IMR-90 (cell line): ENCODE measurements around the gene RAB36. TPM values are rescaled to one million over a fixed set of nuclear protein-coding genes. Genes with fewer than 3 reads are reported as not detected.

Experiments
- ATAC-seq: fragments of 200-7000 bp; cut with Tn5 transposase; 2 replicates; pipeline ENCODE4 v1.9.1; 2020; ENCODE audit warnings: low read depth, mild to moderate bottlenecking, moderate library complexity
- BruUV-seq: library from RNA; stranded (reverse); fragments of 400-500 nt; replicated peaks from 2 replicates; lab custom pipeline; 2021; lab: Mats Ljungman, UMichigan
- CTCF ChIA-PET: fragments of 300-600 bp; formaldehyde crosslinking; extraction: SDS; loops from one replicate; lab custom pipeline; 2021; ENCODE audit warnings: antibody characterized with exemption; lab: Yijun Ruan, JAX
- POLR2A ChIA-PET: fragments of 300-600 bp; sonication (Branson Sonifier 250); formaldehyde crosslinking; loops from one replicate; lab custom pipeline; 2022; ENCODE audit warnings: antibody characterized with exemption; ENCODE audit not compliant: unreplicated experiment; lab: Charles Lee
- DNase-seq: peaks from one replicate; pipeline ENCODE4 v3.0.0; 2013
- H2AFZ ChIP-seq: replicated peaks from 2 replicates; pipeline ENCODE3; 2013; ENCODE audit warnings: low read length, mild to moderate bottlenecking; ENCODE audit not compliant: poor library complexity
- H2AK5ac ChIP-seq: 2 replicates; pipeline ENCODE4 v1.6.1; 2013; ENCODE audit warnings: low read depth, low read length, inconsistent platforms
- H2AK9ac ChIP-seq: replicated peaks from 2 replicates; pipeline ENCODE3; 2013; ENCODE audit warnings: mild to moderate bottlenecking, low read depth, low read length, moderate library complexity; ENCODE audit not compliant: poor library complexity
- H2BK120ac ChIP-seq: 2 replicates; pipeline ENCODE4 v1.6.1; 2013; ENCODE audit warnings: low read depth, low read length, inconsistent platforms
- H2BK15ac ChIP-seq: 3 replicates; pipeline ENCODE4 v1.6.1; 2013; ENCODE audit warnings: low read depth, low read length, inconsistent platforms
- H2BK20ac ChIP-seq: 2 replicates; pipeline ENCODE4 v1.6.1; 2013; ENCODE audit warnings: low read depth, mild to moderate bottlenecking, inconsistent platforms, low read length, moderate library complexity
- H2BK5ac ChIP-seq: 2 replicates; pipeline ENCODE4 v1.6.1; 2013; ENCODE audit warnings: mild to moderate bottlenecking, low read depth, low read length, inconsistent platforms; ENCODE audit not compliant: poor library complexity, severe bottlenecking
- H3K14ac ChIP-seq: replicated peaks from 2 replicates; pipeline ENCODE4 v1.6.1; 2013; ENCODE audit warnings: low read depth, low read length, inconsistent platforms
- H3K18ac ChIP-seq: 2 replicates; pipeline ENCODE4 v1.6.1; 2013; ENCODE audit warnings: low read depth, low read length, control low read depth
- H3K23ac ChIP-seq: 2 replicates; pipeline ENCODE4 v1.6.1; 2013; ENCODE audit warnings: low read depth, low read length, inconsistent platforms
- H3K27ac ChIP-seq: 2 replicates; pipeline ENCODE4 v1.5.1; 2013; ENCODE audit warnings: mild to moderate bottlenecking, control low read depth, low read length; ENCODE audit not compliant: insufficient read depth
- H3K27me3 ChIP-seq: 2 replicates; pipeline ENCODE4 v1.6.1; 2013; ENCODE audit warnings: low read length; ENCODE audit not compliant: control insufficient read depth, insufficient read depth
- H3K36me3 ChIP-seq: 2 replicates; pipeline ENCODE4 v1.6.1; 2013; ENCODE audit warnings: low read length, mixed read lengths; ENCODE audit not compliant: control insufficient read depth, insufficient read depth
- H3K4ac ChIP-seq: 2 replicates; pipeline ENCODE4 v1.6.1; 2013; ENCODE audit warnings: low read depth, low read length, inconsistent platforms
- H3K4me1 ChIP-seq: 2 replicates; pipeline ENCODE4 v1.6.1; 2013; ENCODE audit warnings: low read length, mixed read lengths; ENCODE audit not compliant: control insufficient read depth, insufficient read depth
- H3K4me2 ChIP-seq: 2 replicates; pipeline ENCODE4 v1.6.1; 2013; ENCODE audit warnings: low read depth, mild to moderate bottlenecking, control low read depth, low read length, moderate library complexity
- H3K4me3 ChIP-seq: 2 replicates; pipeline ENCODE4 v1.5.1; 2013; ENCODE audit warnings: low read depth, mild to moderate bottlenecking, control low read depth, low read length, moderate library complexity; ENCODE audit not compliant: insufficient read depth
- H3K56ac ChIP-seq: 2 replicates; pipeline ENCODE4 v1.6.1; 2013; ENCODE audit warnings: low read length, inconsistent platforms; ENCODE audit not compliant: insufficient read depth; ENCODE audit errors: extremely low read depth
- H3K79me1 ChIP-seq, 2 experiments: 2 replicates each; pipeline ENCODE4 v1.6.1; 2013; ENCODE audit warnings: low read length in 2 of 2, inconsistent platforms in 1 of 2, low read depth in 1 of 2
- H3K9ac ChIP-seq: 2 replicates; pipeline ENCODE4 v1.6.1; 2013; ENCODE audit warnings: low read depth, low read length, control low read depth
- H3K9me1 ChIP-seq: 2 replicates; pipeline ENCODE4 v1.6.1; 2013; ENCODE audit warnings: low read length, inconsistent platforms; ENCODE audit not compliant: insufficient read depth
- H3K9me3 ChIP-seq: 2 replicates; pipeline ENCODE4 v1.6.1; 2013; ENCODE audit warnings: low read length; ENCODE audit not compliant: control insufficient read depth, insufficient read depth
- H4K20me1 ChIP-seq: 2 replicates; pipeline ENCODE4 v1.6.1; 2013; ENCODE audit warnings: low read length, inconsistent platforms; ENCODE audit not compliant: insufficient read depth
- H4K5ac ChIP-seq: 2 replicates; pipeline ENCODE4 v1.6.1; 2013; ENCODE audit warnings: mild to moderate bottlenecking, low read depth, low read length, control low read depth
- H4K8ac ChIP-seq, 2 experiments: 2 replicates each; pipeline ENCODE4 v1.6.1; 2013; ENCODE audit warnings: low read depth in 2 of 2, low read length in 2 of 2, control low read depth in 1 of 2, inconsistent platforms in 1 of 2
- H4K91ac ChIP-seq: 2 replicates; pipeline ENCODE4 v1.6.1; 2013; ENCODE audit warnings: low read depth, low read length, inconsistent platforms; ENCODE audit not compliant: insufficient read depth
- CHD1 ChIP-seq: IDR thresholded peaks from 2 replicates; pipeline ENCODE4 v1.6.1; 2012; ENCODE audit warnings: low read depth, low read length, improper control_type of control experiment
- NFE2L2 ChIP-seq: fragments of 150-350 bp; IDR thresholded peaks from 2 replicates; pipeline ENCODE4 v1.6.1; 2016; ENCODE audit warnings: low read depth, mild to moderate bottlenecking, low read length
- WGBS, 2 experiments: methylation state at CpG; one replicate each; pipeline versions ENCODE4 v1.1.5 to v1.1.7; 2013; ENCODE audit warnings: missing lambda C conversion rate in 2 of 2; ENCODE audit not compliant: insufficient read length in 1 of 2; ENCODE audit errors: extremely low coverage in 2 of 2; 5-methylcytosine and 5-hydroxymethylcytosine counted together
- dilution Hi-C: fragments of 300-500 bp; cut with HindIII; formaldehyde crosslinking; loops from one replicate; pipeline ENCODE4 v1.14.3; 2018; ENCODE audit warnings: low sequenced_read_pairs; ENCODE audit not compliant: unreplicated experiment
- in situ Hi-C: fragments of 300-500 bp; cut with MboI; formaldehyde crosslinking; loops from 3 replicates; pipeline ENCODE4 v1.14.3; 2019; ENCODE audit warnings: low sequenced_read_pairs, inconsistent platforms, mixed read lengths
- intact Hi-C: fragments of 100-400 bp; cut with micrococcal nuclease; formaldehyde crosslinking; loops from 2 replicates; pipeline ENCODE4 v1.10.0; 2022
- polyA plus RNA-seq, 3 experiments: library from polyadenylated mRNA; depleted of rRNA; stranded (reverse); fragments of >200 nt; gene quantifications; 2 replicates each; pipeline ENCODE4 v1.2.3, GENCODE V29; 2012; ENCODE audit warnings: low replicate concordance in 1 of 3
- total RNA-seq: library from RNA; depleted of rRNA; stranded (reverse); fragments of >200 nt; gene quantifications from 2 replicates; pipeline ENCODE4 v1.2.3, GENCODE V29; 2012

Gene RAB36
- total and polyA plus RNA-seq, 2 of the 4 experiments (the other 2 are of a cell fraction), result 3.6 to 4.0 TPM

DNA sequence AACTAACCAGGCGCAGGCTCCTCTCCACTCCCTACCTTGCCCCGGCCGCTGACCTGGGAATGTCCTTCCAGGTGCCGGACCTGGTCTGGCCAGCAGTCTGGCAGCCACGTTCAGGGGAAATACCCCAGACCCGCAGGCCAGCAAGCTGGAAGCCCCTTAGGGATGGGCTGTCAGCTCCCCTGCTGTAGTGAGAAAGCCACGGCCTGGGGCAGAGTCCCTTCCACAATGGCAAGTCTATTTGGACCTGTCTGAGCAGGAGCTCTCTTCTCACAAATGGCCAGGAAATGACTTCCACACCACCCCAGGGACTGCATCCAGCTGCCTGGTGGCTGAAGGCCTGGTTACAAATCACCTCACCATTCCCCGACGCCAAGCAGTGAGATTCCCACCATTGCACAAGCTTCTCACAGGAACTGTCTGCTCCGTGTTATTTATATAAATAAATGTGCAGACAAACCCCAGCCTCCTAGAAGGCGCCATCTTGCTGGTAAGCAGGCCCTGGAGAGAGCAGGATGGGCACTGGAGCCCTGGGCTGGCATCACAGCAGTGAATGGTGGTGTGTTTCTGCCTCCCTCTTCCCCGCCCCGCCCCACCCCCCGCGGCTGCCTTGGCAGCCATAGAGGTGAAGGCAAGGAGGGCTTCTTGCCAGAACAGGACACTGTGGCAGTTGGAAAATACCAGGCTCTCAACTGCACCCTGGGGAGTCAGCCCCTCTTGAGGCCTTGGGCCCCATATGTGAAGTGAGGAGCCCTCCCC lies 27.2 kb upstream of the RAB36 start:
- Histone ChIP-seq H2BK5ac (no peak overlapping the region), H2AK5ac (no peak overlapping the region), H2AFZ (no peak overlapping the region), H3K23ac (no peak overlapping the region), H3K9me1 (no peaks in the 10 kb centered on the region), H3K9ac (no peak overlapping the region), H2BK15ac (no peak overlapping the region), H4K20me1 (no peaks in the 10 kb centered on the region; the same call in 1 of the 2 replicates), H3K27ac (no peak overlapping the region), H3K4me2 (no peak overlapping the region), H4K8ac (no peak overlapping the region), H4K5ac (no peak overlapping the region), H2BK120ac (no peak overlapping the region), H3K56ac (no peak overlapping the region), H3K14ac (no peak overlapping the region), H3K9me3 (no peaks in the 10 kb centered on the region), H3K79me1 (no peaks in the 10 kb centered on the region), H2AK9ac (no peak overlapping the region), H3K4me1 (no peaks in the 10 kb centered on the region), H2BK20ac (no peak overlapping the region), H3K18ac (no peak overlapping the region), H3K4me3 (no peak overlapping the region), H3K36me3 (no peaks in the 10 kb centered on the region), H3K27me3 (no peaks in the 10 kb centered on the region; the same call in 1 of the 2 replicates), H4K91ac (no peak overlapping the region), H3K4ac (no peak overlapping the region)
- intact Hi-C loops, result no loop called here
- in situ Hi-C loops, result no loop called here
- ATAC-seq (no peak), DNase-seq (no peak)
- WGBS, 2 experiments, result 73% methylated on average over 3 of the region's 15 CpGs; no CpG with 5 or more reads in 1 of the 2 experiments
- dilution Hi-C loops, result no loop called here
- ChIA-PET POLR2A (no interaction called here), CTCF (no interaction called here)
- TF ChIP-seq CHD1, result no peak
- no peak for TF ChIP-seq NFE2L2
- BruUV-seq, result no TSS peak
